ENCODE data around the gene QKI. TPM values are rescaled to one million over a fixed set of nuclear protein-coding genes. Genes with fewer than 3 reads are reported as not detected.

QKI gene
- polyA plus RNA-seq, 1 donor (not counting 4 experiments of a cell fraction or from before 2014, with no cell fraction given) = 53.3 TPM

- Histone ChIP-seq H3K79me2 (ENCODE audit: control insufficient read depth, insufficient read depth, low read length) (no peaks in the 10 kb centered on the region), H4K20me1 (ENCODE audit: control insufficient read depth, extremely low read depth, insufficient read depth, low read length) (no peaks in the 10 kb centered on the region), H3K9me3 (ENCODE audit: control insufficient read depth, low read depth, low read length) (no peaks in the 10 kb centered on the region), H3K4me2 (ENCODE audit: control insufficient read depth, extremely low read depth, insufficient read depth, low read depth, low read length) (no peak overlapping the region), H3K27ac (ENCODE audit: control insufficient read depth, insufficient read depth, low read length) (no peak overlapping the region), H3K4me1 (ENCODE audit: control insufficient read depth, extremely low read depth, insufficient read depth, low read length) (no peaks in the 10 kb centered on the region), H3K9me1 (ENCODE audit: control insufficient read depth, extremely low read depth, insufficient read depth, low read length) (no peaks in the 10 kb centered on the region), H2AFZ (ENCODE audit: control insufficient read depth, low read length) (no peak overlapping the region), H3K36me3 (ENCODE audit: control insufficient read depth in 2 of 2, extremely low read depth in 1 of 2, insufficient read depth in 2 of 2, low read length in 2 of 2) (no peaks in the 10 kb centered on the region), H3K9ac (ENCODE audit: control insufficient read depth, extremely low read depth, insufficient read depth, low read length) (no peak overlapping the region), H3K27me3 (ENCODE audit: control insufficient read depth, extremely low read depth, insufficient read depth, low read length) (no peaks in the 10 kb centered on the region), H3K4me3 (ENCODE audit: control insufficient read depth in 2 of 3, extremely low read depth in 1 of 3, insufficient read depth in 2 of 3, low read depth in 1 of 3, low read length in 3 of 3) (no peak overlapping the region)
- DNase-seq (ENCODE audit: low read depth, low spot score) = no peak
- no peak for FAIRE-seq
- dilution Hi-C loops (cut with MboI; ENCODE audit: extremely low pct_ligation_motif_present, low sequenced_read_pairs) = no loop called here
- TF ChIP-seq CTCF (optimal IDR thresholded peaks at IDR 0.05 in 1 of 3, IDR thresholded peaks at IDR 0.05 in 1 of 3, conservative IDR thresholded peaks at IDR 0.05 in 1 of 3; ENCODE audit: extremely low read depth in 1 of 3, insufficient read depth in 2 of 3, low read length in 3 of 3) (no peak), EZH2 (IDR thresholded peaks at IDR 0.05; ENCODE audit: low read length) (no peak)
Measured at GRCh38 chr6:163402616-163403015, 11.9 kb upstream of the QKI start.

GRCh38 chr6:163404825-163405265 lies 9.7 kb upstream of the QKI start:
- no peak for DNase-seq (ENCODE audit: low read depth, low spot score)
- H3K79me2 ChIP-seq (ENCODE audit: control insufficient read depth, insufficient read depth, low read length) = no peaks in the 10 kb centered on the region
- no peaks in the 10 kb centered on the region for H4K20me1 ChIP-seq (ENCODE audit: control insufficient read depth, extremely low read depth, insufficient read depth, low read length)
- no peak for FAIRE-seq
- no peak overlapping the region for H2AFZ ChIP-seq (ENCODE audit: control insufficient read depth, low read length)
- no peaks in the 10 kb centered on the region for H3K36me3 ChIP-seq (ENCODE audit: control insufficient read depth in 2 of 2, extremely low read depth in 1 of 2, insufficient read depth in 2 of 2, low read length in 2 of 2)
- no peaks in the 10 kb centered on the region for H3K4me1 ChIP-seq (ENCODE audit: control insufficient read depth, extremely low read depth, insufficient read depth, low read length)
- dilution Hi-C loops (cut with MboI; ENCODE audit: extremely low pct_ligation_motif_present, low sequenced_read_pairs) = no loop called here
- H3K4me3 ChIP-seq (ENCODE audit: control insufficient read depth in 2 of 3, extremely low read depth in 1 of 3, insufficient read depth in 2 of 3, low read depth in 1 of 3, low read length in 3 of 3) = no peak overlapping the region
- TF ChIP-seq CTCF (optimal IDR thresholded peaks at IDR 0.05 in 1 of 3, IDR thresholded peaks at IDR 0.05 in 1 of 3, conservative IDR thresholded peaks at IDR 0.05 in 1 of 3; ENCODE audit: extremely low read depth in 1 of 3, insufficient read depth in 2 of 3, low read length in 3 of 3) (no peak), EZH2 (IDR thresholded peaks at IDR 0.05; ENCODE audit: low read length) (no peak)
- H3K4me2 ChIP-seq (ENCODE audit: control insufficient read depth, extremely low read depth, insufficient read depth, low read depth, low read length) = no peak overlapping the region
- H3K9ac ChIP-seq (ENCODE audit: control insufficient read depth, extremely low read depth, insufficient read depth, low read length) = no peak overlapping the region
- no peak overlapping the region for H3K27ac ChIP-seq (ENCODE audit: control insufficient read depth, insufficient read depth, low read length)
- H3K27me3 ChIP-seq (ENCODE audit: control insufficient read depth, extremely low read depth, insufficient read depth, low read length) = no peaks in the 10 kb centered on the region
- no peaks in the 10 kb centered on the region for H3K9me3 ChIP-seq (ENCODE audit: control insufficient read depth, low read depth, low read length)
- H3K9me1 ChIP-seq (ENCODE audit: control insufficient read depth, extremely low read depth, insufficient read depth, low read length) = no peaks in the 10 kb centered on the region

Measured in keratinocyte (primary cell).